ENCODE measurements around the gene DDX39A. TPM values are rescaled to one million over a fixed set of nuclear protein-coding genes. Genes with fewer than 3 reads are reported as not detected.

The DDX39A gene
- total RNA-seq, 2 experiments from 2014 or later: 217 to 226 TPM

Other genes with a start within 250 kb of the DDX39A start
- 10 to 100 TPM; 11.8 to 14.5 TPM for gene ADGRL1, start 213.2 kb downstream of the DDX39A start, total RNA-seq
- gene ADGRE5, start 37.9 kb downstream of the DDX39A start, total RNA-seq: 100 to 1,000 TPM; 185 to 186 TPM
- gene PKN1, start 14.0 kb upstream of the DDX39A start, total RNA-seq: 100 to 1,000 TPM; 172 to 192 TPM
- gene PTGER1, start 56.0 kb upstream of the DDX39A start, total RNA-seq: under 1 TPM; 0.43 TPM
- 10 to 100 TPM; 17.3 to 19.6 TPM for gene GIPC1, start 76.8 kb upstream of the DDX39A start, total RNA-seq
- gene DNAJB1, start 99.1 kb upstream of the DDX39A start, total RNA-seq: 10 to 100 TPM; 52.0 to 59.6 TPM
- 10 to 100 TPM; 93.5 to 98.5 TPM for gene TECR, start 110.3 kb upstream of the DDX39A start, total RNA-seq
- gene NDUFB7, start 152.7 kb upstream of the DDX39A start, total RNA-seq: 100 to 1,000 TPM; 123 to 135 TPM
- gene CLEC17A, start 163.7 kb upstream of the DDX39A start, total RNA-seq: under 1 TPM; 0.60 to 0.83 TPM

Data from activated CD8-positive, alpha-beta T cell treated with anti-CD3 and anti-CD28 coated beads for 36 hours (primary cell).